Fibroblast of the aortic adventitia (primary cell): ENCODE measurements around the gene IGSF6. TPM values are rescaled to one million over a fixed set of nuclear protein-coding genes. Genes with fewer than 3 reads are reported as not detected.
A peak's percentile ranks its signal among the peaks of the same experiment; 100 is the strongest.

ENCODE experiments used
- DNase-seq: peaks from one replicate; pipeline ENCODE4 v3.0.0-alpha.2; 2010; ENCODE audit warnings: low read depth
- H3K4me3 ChIP-seq: 2 replicates; pipeline ENCODE4 v1.5.1; 2011; ENCODE audit warnings: low read depth, mild to moderate bottlenecking, control low read depth, low read length, moderate library complexity
- CTCF ChIP-seq: IDR thresholded peaks from 2 replicates; pipeline ENCODE4 v1.5.1; 2011; ENCODE audit warnings: mild to moderate bottlenecking, low read length, control low read depth, inconsistent platforms; ENCODE audit not compliant: insufficient read depth
- total RNA-seq: library from RNA; depleted of rRNA; stranded (reverse); fragments of >200 nt; gene quantifications from 2 replicates; pipeline ENCODE4 v1.2.3, GENCODE V29; 2012; ENCODE audit warnings: low replicate concordance

IGSF6 gene
- total RNA-seq, 1 donor, result not detected

- peak; percentile 51 for DNase-seq
- no peak for TF ChIP-seq CTCF
- no peak overlapping the region for H3K4me3 ChIP-seq
These were observed 7.1 kb downstream of the IGSF6 start for GRCh38 chr16:21645261-21645721.

GRCh38 chr16:21644674-21645073 is 7.7 kb downstream of the IGSF6 start:
- DNase-seq, result no peak
- TF ChIP-seq CTCF, result no peak
- no peak overlapping the region for H3K4me3 ChIP-seq

- H3K4me3 ChIP-seq, result no peak overlapping the region
- DNase-seq, result no peak
- TF ChIP-seq CTCF, result no peak
These were observed 8.6 kb downstream of the IGSF6 start for GRCh38 chr16:21643785-21644184.

GRCh38 chr16:21642861-21643260 is 9.5 kb downstream of the IGSF6 start:
- no peak for DNase-seq
- no peak overlapping the region for H3K4me3 ChIP-seq

GRCh38 chr16:21641916-21642315 is 10.5 kb downstream of the IGSF6 start:
- peak; percentile 59 for DNase-seq
- no peak for TF ChIP-seq CTCF

More at GRCh38 chr16:21642861-21643260, 9.5 kb downstream of the IGSF6 start:
- TF ChIP-seq CTCF, result no peak

GRCh38 chr16:21639493-21639892 is 12.9 kb downstream of the IGSF6 start:
- TF ChIP-seq CTCF, result no peak
- no peak for DNase-seq
- no peak overlapping the region for H3K4me3 ChIP-seq

More at GRCh38 chr16:21641916-21642315, 10.5 kb downstream of the IGSF6 start:
- H3K4me3 ChIP-seq, result no peak overlapping the region

GRCh38 chr16:21638573-21638975 is 13.8 kb downstream of the IGSF6 start:
- DNase-seq, result peak; percentile 49
- H3K4me3 ChIP-seq, result no peak overlapping the region
- no peak for TF ChIP-seq CTCF
